ENCODE data around the gene SAYSD1.

SAYSD1 gene

GRCh38 chr6:39058471-39059147, 56.4 kb downstream of the SAYSD1 start:
- no peak for DNase-seq (ENCODE audit: low read depth, low spot score)

- no peak for DNase-seq (ENCODE audit: low read depth, low spot score)
These were observed 57.5 kb downstream of the SAYSD1 start for GRCh38 chr6:39057251-39058155.

GRCh38 chr6:39056681-39057080, 58.3 kb downstream of the SAYSD1 start:
- DNase-seq (ENCODE audit: low read depth, low spot score): no peak

GRCh38 chr6:39056191-39056590, 58.8 kb downstream of the SAYSD1 start:
- no peak for DNase-seq (ENCODE audit: low read depth, low spot score)

GRCh38 chr6:39055661-39056060, 59.3 kb downstream of the SAYSD1 start:
- no peak for DNase-seq (ENCODE audit: low read depth, low spot score)

- no peak for DNase-seq (ENCODE audit: low read depth, low spot score)
These were observed 60.3 kb downstream of the SAYSD1 start for GRCh38 chr6:39054577-39055142.
